ENCODE measurements around the gene LRRC1.

LRRC1 gene

GRCh38 chr6:53928641-53929040, 133.8 kb downstream of the LRRC1 start:
- Histone ChIP-seq H3K9me3 (ENCODE audit: control insufficient read depth in 1 of 2, low read length in 2 of 2) (no peaks in the 10 kb centered on the region), H3K27me3 (ENCODE audit: low read depth, low read length) (no peaks in the 10 kb centered on the region), H3K4me1 (ENCODE audit: control insufficient read depth in 1 of 2, insufficient read depth in 2 of 2, low read length in 2 of 2) (peaks cover 0 to 4% of the 10 kb centered on the region in 2 donors), H3K27ac (ENCODE audit: low read length) (no peak overlapping the region), H3K36me3 (ENCODE audit: control insufficient read depth in 1 of 2, insufficient read depth in 2 of 2, low read length in 2 of 2) (no peaks in the 10 kb centered on the region), H3K4me3 (ENCODE audit: low read depth in 1 of 2, low read length in 2 of 2) (no peak overlapping the region)

GRCh38 chr6:53929041-53929820, 134.4 kb downstream of the LRRC1 start:
- no peaks in the 10 kb centered on the region for H3K27me3 ChIP-seq (ENCODE audit: low read depth, low read length)
- no peaks in the 10 kb centered on the region for H3K36me3 ChIP-seq (ENCODE audit: control insufficient read depth in 1 of 2, insufficient read depth in 2 of 2, low read length in 2 of 2)
- H3K4me3 ChIP-seq (ENCODE audit: low read depth in 1 of 2, low read length in 2 of 2): no peak overlapping the region
- no peaks in the 10 kb centered on the region for H3K9me3 ChIP-seq (ENCODE audit: control insufficient read depth in 1 of 2, low read length in 2 of 2)
- peaks cover 0 to 4% of the 10 kb centered on the region in 2 donors for H3K4me1 ChIP-seq (ENCODE audit: control insufficient read depth in 1 of 2, insufficient read depth in 2 of 2, low read length in 2 of 2)
- no peak overlapping the region for H3K27ac ChIP-seq (ENCODE audit: low read length)

- H3K36me3 ChIP-seq (ENCODE audit: control insufficient read depth in 1 of 2, insufficient read depth in 2 of 2, low read length in 2 of 2): no peaks in the 10 kb centered on the region
- peaks cover 0 to 4% of the 10 kb centered on the region in 2 donors for H3K4me1 ChIP-seq (ENCODE audit: control insufficient read depth in 1 of 2, insufficient read depth in 2 of 2, low read length in 2 of 2)
- H3K27ac ChIP-seq (ENCODE audit: low read length): no peak overlapping the region
- H3K4me3 ChIP-seq (ENCODE audit: low read depth in 1 of 2, low read length in 2 of 2): no peak overlapping the region
- H3K27me3 ChIP-seq (ENCODE audit: low read depth, low read length): no peaks in the 10 kb centered on the region
- no peaks in the 10 kb centered on the region for H3K9me3 ChIP-seq (ENCODE audit: control insufficient read depth in 1 of 2, low read length in 2 of 2)
Observed at GRCh38 chr6:53929821-53930120, 135.0 kb downstream of the LRRC1 start.

GRCh38 chr6:53930330-53930729, 135.5 kb downstream of the LRRC1 start:
- H3K27ac ChIP-seq (ENCODE audit: low read length): no peak overlapping the region
- H3K27me3 ChIP-seq (ENCODE audit: low read depth, low read length): no peaks in the 10 kb centered on the region
- H3K4me1 ChIP-seq (ENCODE audit: control insufficient read depth in 1 of 2, insufficient read depth in 2 of 2, low read length in 2 of 2): peaks cover 0 to 4% of the 10 kb centered on the region in 2 donors

GRCh38 chr6:53931086-53931485, 136.3 kb downstream of the LRRC1 start:
- H3K4me1 ChIP-seq (ENCODE audit: control insufficient read depth in 1 of 2, insufficient read depth in 2 of 2, low read length in 2 of 2): peaks cover 0 to 4% of the 10 kb centered on the region in 2 donors
- H3K9me3 ChIP-seq (ENCODE audit: control insufficient read depth in 1 of 2, low read length in 2 of 2): no peaks in the 10 kb centered on the region
- no peak overlapping the region for H3K27ac ChIP-seq (ENCODE audit: low read length)
- H3K4me3 ChIP-seq (ENCODE audit: low read depth in 1 of 2, low read length in 2 of 2): no peak overlapping the region
- no peaks in the 10 kb centered on the region for H3K27me3 ChIP-seq (ENCODE audit: low read depth, low read length)
- no peaks in the 10 kb centered on the region for H3K36me3 ChIP-seq (ENCODE audit: control insufficient read depth in 1 of 2, insufficient read depth in 2 of 2, low read length in 2 of 2)

More at GRCh38 chr6:53930330-53930729, 135.5 kb downstream of the LRRC1 start:
- Histone ChIP-seq H3K9me3 (ENCODE audit: control insufficient read depth in 1 of 2, low read length in 2 of 2) (no peaks in the 10 kb centered on the region), H3K4me3 (ENCODE audit: low read depth in 1 of 2, low read length in 2 of 2) (no peak overlapping the region), H3K36me3 (ENCODE audit: control insufficient read depth in 1 of 2, insufficient read depth in 2 of 2, low read length in 2 of 2) (no peaks in the 10 kb centered on the region)

- H3K36me3 ChIP-seq (ENCODE audit: control insufficient read depth in 1 of 2, insufficient read depth in 2 of 2, low read length in 2 of 2): no peaks in the 10 kb centered on the region
Observed at GRCh38 chr6:53932516-53932915, 137.7 kb downstream of the LRRC1 start.

GRCh38 chr6:53934023-53934422, 139.2 kb downstream of the LRRC1 start:
- no peaks in the 10 kb centered on the region for H3K36me3 ChIP-seq (ENCODE audit: control insufficient read depth in 1 of 2, insufficient read depth in 2 of 2, low read length in 2 of 2)
- no peak overlapping the region for H3K27ac ChIP-seq (ENCODE audit: low read length)
- no peaks in the 10 kb centered on the region for H3K9me3 ChIP-seq (ENCODE audit: control insufficient read depth in 1 of 2, low read length in 2 of 2)
- H3K27me3 ChIP-seq (ENCODE audit: low read depth, low read length): no peaks in the 10 kb centered on the region
- H3K4me3 ChIP-seq (ENCODE audit: low read depth in 1 of 2, low read length in 2 of 2): no peak overlapping the region
- H3K4me1 ChIP-seq (ENCODE audit: control insufficient read depth in 1 of 2, insufficient read depth in 2 of 2, low read length in 2 of 2): no peaks in the 10 kb centered on the region

More at GRCh38 chr6:53932516-53932915, 137.7 kb downstream of the LRRC1 start:
- Histone ChIP-seq H3K9me3 (ENCODE audit: control insufficient read depth in 1 of 2, low read length in 2 of 2) (no peaks in the 10 kb centered on the region), H3K4me1 (ENCODE audit: control insufficient read depth in 1 of 2, insufficient read depth in 2 of 2, low read length in 2 of 2) (no peaks in the 10 kb centered on the region), H3K4me3 (ENCODE audit: low read depth in 1 of 2, low read length in 2 of 2) (no peak overlapping the region), H3K27ac (ENCODE audit: low read length) (no peak overlapping the region), H3K27me3 (ENCODE audit: low read depth, low read length) (no peaks in the 10 kb centered on the region)

GRCh38 chr6:53937461-53937860, 142.7 kb downstream of the LRRC1 start:
- Histone ChIP-seq H3K4me1 (ENCODE audit: control insufficient read depth in 1 of 2, insufficient read depth in 2 of 2, low read length in 2 of 2) (no peaks in the 10 kb centered on the region), H3K9me3 (ENCODE audit: control insufficient read depth in 1 of 2, low read length in 2 of 2) (no peaks in the 10 kb centered on the region), H3K27me3 (ENCODE audit: low read depth, low read length) (no peaks in the 10 kb centered on the region), H3K4me3 (ENCODE audit: low read depth in 1 of 2, low read length in 2 of 2) (no peak overlapping the region), H3K27ac (ENCODE audit: low read length) (no peak overlapping the region), H3K36me3 (ENCODE audit: control insufficient read depth in 1 of 2, insufficient read depth in 2 of 2, low read length in 2 of 2) (no peaks in the 10 kb centered on the region)

- Histone ChIP-seq H3K27me3 (ENCODE audit: low read depth, low read length) (no peaks in the 10 kb centered on the region), H3K9me3 (ENCODE audit: control insufficient read depth in 1 of 2, low read length in 2 of 2) (no peaks in the 10 kb centered on the region), H3K4me1 (ENCODE audit: control insufficient read depth in 1 of 2, insufficient read depth in 2 of 2, low read length in 2 of 2) (peaks cover 0 to 3% of the 10 kb centered on the region in 2 donors), H3K36me3 (ENCODE audit: control insufficient read depth in 1 of 2, insufficient read depth in 2 of 2, low read length in 2 of 2) (no peaks in the 10 kb centered on the region), H3K27ac (ENCODE audit: low read length) (no peak overlapping the region), H3K4me3 (ENCODE audit: low read depth in 1 of 2, low read length in 2 of 2) (no peak overlapping the region)
Observed at GRCh38 chr6:53938810-53939209, 144.0 kb downstream of the LRRC1 start.

GRCh38 chr6:53939830-53940229, 145.0 kb downstream of the LRRC1 start:
- Histone ChIP-seq H3K4me1 (ENCODE audit: control insufficient read depth in 1 of 2, insufficient read depth in 2 of 2, low read length in 2 of 2) (peaks cover 0 to 3% of the 10 kb centered on the region in 2 donors), H3K4me3 (ENCODE audit: low read depth in 1 of 2, low read length in 2 of 2) (no peak overlapping the region), H3K36me3 (ENCODE audit: control insufficient read depth in 1 of 2, insufficient read depth in 2 of 2, low read length in 2 of 2) (no peaks in the 10 kb centered on the region), H3K27ac (ENCODE audit: low read length) (no peak overlapping the region), H3K27me3 (ENCODE audit: low read depth, low read length) (no peaks in the 10 kb centered on the region), H3K9me3 (ENCODE audit: control insufficient read depth in 1 of 2, low read length in 2 of 2) (no peaks in the 10 kb centered on the region)

GRCh38 chr6:53943395-53943794, 148.6 kb downstream of the LRRC1 start:
- peaks cover 0 to 3% of the 10 kb centered on the region in 2 donors for H3K4me1 ChIP-seq (ENCODE audit: control insufficient read depth in 1 of 2, insufficient read depth in 2 of 2, low read length in 2 of 2)
- no peaks in the 10 kb centered on the region for H3K27me3 ChIP-seq (ENCODE audit: low read depth, low read length)
- H3K9me3 ChIP-seq (ENCODE audit: control insufficient read depth in 1 of 2, low read length in 2 of 2): peaks cover 0 to 4% of the 10 kb centered on the region in 2 donors
- no peak overlapping the region for H3K27ac ChIP-seq (ENCODE audit: low read length)
- no peaks in the 10 kb centered on the region for H3K36me3 ChIP-seq (ENCODE audit: control insufficient read depth in 1 of 2, insufficient read depth in 2 of 2, low read length in 2 of 2)
- H3K4me3 ChIP-seq (ENCODE audit: low read depth in 1 of 2, low read length in 2 of 2): no peak overlapping the region

GRCh38 chr6:53944091-53944490, 149.3 kb downstream of the LRRC1 start:
- H3K27ac ChIP-seq (ENCODE audit: low read length): no peak overlapping the region
- H3K27me3 ChIP-seq (ENCODE audit: low read depth, low read length): no peaks in the 10 kb centered on the region
- H3K9me3 ChIP-seq (ENCODE audit: control insufficient read depth in 1 of 2, low read length in 2 of 2): peaks cover 0 to 4% of the 10 kb centered on the region in 2 donors
- peaks cover 0 to 3% of the 10 kb centered on the region in 2 donors for H3K4me1 ChIP-seq (ENCODE audit: control insufficient read depth in 1 of 2, insufficient read depth in 2 of 2, low read length in 2 of 2)
- no peak overlapping the region for H3K4me3 ChIP-seq (ENCODE audit: low read depth in 1 of 2, low read length in 2 of 2)
- H3K36me3 ChIP-seq (ENCODE audit: control insufficient read depth in 1 of 2, insufficient read depth in 2 of 2, low read length in 2 of 2): no peaks in the 10 kb centered on the region

All from muscle layer of duodenum (tissue), 2 donors.